ENCODE measurements around the gene DHCR24. TPM values are rescaled to one million over a fixed set of nuclear protein-coding genes. Genes with fewer than 3 reads are reported as not detected.

The DHCR24 gene
- total and polyA plus RNA-seq, 2 donors (not counting 3 experiments of a cell fraction or from before 2014, with no cell fraction given) = 223 to 239 TPM

DNA sequence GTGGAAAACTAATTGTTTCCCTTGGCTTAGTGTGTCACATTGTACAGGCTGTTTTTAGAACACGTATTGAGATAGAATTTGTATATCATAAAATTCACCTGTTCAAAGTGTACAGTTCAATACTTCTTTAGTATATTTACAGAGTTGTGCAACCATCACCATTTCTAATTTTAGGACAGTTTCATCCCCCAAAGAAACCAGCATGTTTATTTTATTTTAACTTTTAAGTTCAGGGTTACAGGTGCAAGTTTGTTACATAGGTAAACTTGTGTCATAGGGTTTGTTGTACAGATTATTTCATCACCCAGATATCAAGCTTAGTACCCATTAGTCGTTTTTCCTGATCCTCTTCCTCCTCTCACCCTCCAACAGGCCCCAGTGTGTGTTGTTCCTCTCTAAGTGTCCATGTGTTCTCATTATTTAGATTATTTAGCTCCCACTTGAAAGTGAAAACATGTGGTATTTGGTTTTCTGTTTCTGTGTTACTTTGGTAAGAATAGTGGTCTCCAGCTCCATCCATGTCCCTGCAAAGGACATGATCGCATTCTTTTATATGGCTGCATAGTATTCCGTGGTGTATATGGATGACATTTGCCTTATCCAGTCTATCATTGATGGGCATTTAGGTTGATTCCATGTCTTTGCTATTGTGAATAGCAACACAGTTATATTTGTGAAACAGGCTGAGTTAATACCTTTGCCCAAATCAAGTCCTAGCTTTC is 35.2 kb upstream of the DHCR24 start:
- Histone ChIP-seq H3K4me3 (replicated peaks in 1 of 3; ENCODE audit: insufficient read depth in 1 of 3, low read depth in 1 of 3, low read length in 3 of 3) (no peak overlapping the region), H3K9me1 (replicated peaks; ENCODE audit: control insufficient read depth, extremely low read depth, insufficient read depth, low read length) (no peaks in the 10 kb centered on the region), H2AFZ (ENCODE audit: low read depth, low read length) (no peak overlapping the region), H3K79me2 (ENCODE audit: control insufficient read depth, insufficient read depth, low read length) (no peaks in the 10 kb centered on the region), H3K9me3 (replicated peaks; ENCODE audit: control insufficient read depth, insufficient read depth, low read length) (no peaks in the 10 kb centered on the region), H3K4me1 (ENCODE audit: control insufficient read depth, extremely low read depth, insufficient read depth, low read length) (no peaks in the 10 kb centered on the region), H3K27ac (ENCODE audit: insufficient read depth, low read depth, low read length) (no peak overlapping the region), H4K20me1 (replicated peaks; ENCODE audit: control insufficient read depth, extremely low read depth, insufficient read depth, low read length) (no peaks in the 10 kb centered on the region), H3K36me3 (ENCODE audit: control insufficient read depth in 2 of 2, extremely low read depth in 1 of 2, insufficient read depth in 2 of 2, low read length in 2 of 2) (no peaks in the 10 kb centered on the region), H3K9ac (replicated peaks; ENCODE audit: extremely low read depth, insufficient read depth, low read length) (no peak overlapping the region), H3K4me2 (ENCODE audit: insufficient read depth, low read length) (no peak overlapping the region), H3K27me3 (ENCODE audit: control insufficient read depth in 2 of 2, insufficient read depth in 2 of 2, low read length in 2 of 2) (peaks cover 2 to 17% of the 10 kb centered on the region in 2 experiments)
- dilution Hi-C loops (cut with MboI; ENCODE audit: extremely low pct_ligation_motif_present, low sequenced_read_pairs) = no loop called here
- POLR2A ChIA-PET = no interaction called here
- no TSS peak for BruUV-seq (replicated peaks)
- intact Hi-C loops (cut with micrococcal nuclease) = no loop called here
- FAIRE-seq (no peak), DNase-seq (ENCODE audit: low read depth, low spot score) (no peak)
- TF ChIP-seq POLR2A (IDR thresholded peaks at IDR 0.05; ENCODE audit: low read depth, low read length) (no peak), JUN (IDR thresholded peaks at IDR 0.05; ENCODE audit: borderline replicate concordance, insufficient read depth, insufficient read length, low read depth) (no peak), FOS (IDR thresholded peaks at IDR 0.05; ENCODE audit: borderline replicate concordance, insufficient read depth, low read length) (no peak), MYC (IDR thresholded peaks at IDR 0.05; ENCODE audit: low read depth, low read length) (no peak), GATA2 (IDR thresholded peaks at IDR 0.05; ENCODE audit: insufficient read depth, insufficient read length, low read depth, low read length) (no peak), POLR2AphosphoS5 (IDR thresholded peaks at IDR 0.05; ENCODE audit: insufficient read depth, low read depth, low read length) (no peak), MAX (IDR thresholded peaks at IDR 0.05; ENCODE audit: insufficient read depth, insufficient read length) (no peak), EZH2 (IDR thresholded peaks at IDR 0.05; ENCODE audit: borderline replicate concordance, low read depth, low read length, severe bottlenecking) (no peak), CTCF (IDR thresholded peaks at IDR 0.05; ENCODE audit: extremely low read depth in 1 of 2, insufficient read depth in 1 of 2, low read depth in 1 of 2, low read length in 2 of 2) (no peak)
- CTCF ChIA-PET = interaction anchor here (0.9 to 1.4 kb wide), 2 partner anchors 23 to 29 kb away, joined by 3 to 7 read pairs; no protein-coding TSS in a partner anchor

All from endothelial cell of umbilical vein (primary cell).